HG02852 (cell line): Measurements from ENCODE around the gene DNAH1.
"Not testable (repeated sequence)": the region's sequence is repeated elsewhere in the genome, so short reads cannot be mapped to it uniquely, and the experiment has no call there.

ENCODE experiments used
- ATAC-seq: cut with Tn5 transposase; IDR thresholded peaks from one replicate; pipeline ENCODE4 v1.9.1; 2021; ENCODE audit warnings: mild to moderate bottlenecking, moderate library complexity; ENCODE audit not compliant: unreplicated experiment

The DNAH1 gene

DNA sequence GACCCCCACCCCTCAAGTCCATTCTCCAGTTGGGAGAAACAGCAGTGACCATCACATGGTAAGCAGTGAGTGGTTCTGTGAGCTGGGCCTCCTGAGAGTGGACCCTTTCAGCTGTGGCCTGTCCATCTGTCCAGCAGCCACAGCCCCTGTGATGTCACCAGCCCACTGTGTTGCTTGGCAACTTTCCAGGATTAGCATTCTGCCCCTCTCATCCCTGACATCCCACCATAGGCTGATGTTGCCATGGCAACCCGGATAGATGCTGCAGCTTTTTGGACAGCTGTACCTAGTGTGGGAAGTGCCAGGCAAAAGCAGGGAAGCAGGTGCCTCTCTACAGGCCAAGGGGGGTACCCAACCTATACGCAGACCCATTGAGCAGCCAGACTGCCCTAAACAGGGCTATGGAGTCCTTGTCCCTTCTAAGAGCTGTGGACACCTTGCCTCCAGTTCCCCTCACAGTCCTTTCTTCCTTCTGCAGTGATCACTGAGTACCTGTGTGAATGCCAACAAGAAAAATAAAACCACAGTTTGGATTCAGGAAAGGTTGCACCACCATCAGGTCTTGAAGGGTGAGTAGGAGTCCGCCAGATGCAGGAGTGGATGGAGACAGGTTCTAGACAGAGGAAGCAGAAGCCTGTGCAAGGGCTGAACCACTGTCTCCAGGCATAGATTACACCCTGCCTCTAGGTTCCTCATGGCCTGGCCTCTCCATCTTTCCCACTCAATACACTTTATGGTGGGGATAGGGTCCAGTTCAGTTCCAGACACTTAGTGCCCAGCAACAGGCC, at the start of gene DNAH1:
Gene DNAH1 (plus strand): TSS at position 343 of the 788 bp plus-strand sequence. CDS start 6,124 bp downstream, outside the sequence.
- ATAC-seq = no peak

GRCh38 chr3:52268036-52268435, 48.1 kb upstream of the DNAH1 start:
- ATAC-seq = no peak

GRCh38 chr3:52269776-52270175, 46.3 kb upstream of the DNAH1 start:
- no peak for ATAC-seq

DNA sequence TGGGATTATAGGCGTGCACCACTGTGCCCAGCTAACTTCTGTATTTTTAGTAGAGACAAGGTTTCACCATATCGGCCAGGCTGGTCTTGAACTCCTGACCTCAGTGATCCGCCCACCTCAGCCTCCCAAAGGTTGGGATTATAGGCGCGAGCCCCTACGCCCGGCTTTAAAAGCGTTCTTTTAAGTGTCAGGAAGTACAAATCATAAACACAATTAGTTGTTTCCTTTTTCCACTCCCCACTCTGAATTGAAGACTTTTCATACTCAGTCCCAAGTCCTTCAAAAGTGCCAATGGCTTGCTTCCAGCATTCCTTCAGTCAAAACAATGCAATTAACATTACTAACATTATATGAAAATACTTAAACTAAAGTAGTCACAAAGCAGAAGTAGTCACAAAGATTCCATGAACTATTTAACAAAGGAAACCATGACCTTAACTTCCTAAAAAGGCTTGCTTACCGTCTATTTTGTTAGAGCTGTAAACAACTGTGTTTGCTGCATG, 45.8 kb upstream of the DNAH1 start:
- no peak for ATAC-seq

- not testable (repeated sequence) for ATAC-seq
These were observed 43.9 kb upstream of the DNAH1 start for GRCh38 chr3:52272172-52272571.

DNA sequence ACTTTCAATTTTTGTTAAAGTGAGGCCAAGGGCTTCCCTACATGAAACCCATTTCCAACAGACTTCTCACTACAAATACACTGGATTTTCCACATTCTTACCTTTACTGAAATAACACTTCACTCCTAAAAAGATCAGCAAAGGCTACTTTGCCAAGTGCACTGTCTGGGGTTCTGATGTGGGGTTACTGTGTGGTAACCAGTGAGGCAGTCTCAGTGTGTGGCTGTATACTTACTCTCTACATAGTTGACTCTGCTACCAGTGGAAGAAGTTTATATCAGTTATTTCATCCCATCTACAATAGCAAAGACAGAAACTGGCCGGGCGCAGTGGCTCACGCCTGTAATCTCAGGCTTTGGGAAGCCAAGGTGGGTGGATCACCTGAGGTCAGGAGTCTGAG, 43.3 kb upstream of the DNAH1 start:
- no peak for ATAC-seq

DNA sequence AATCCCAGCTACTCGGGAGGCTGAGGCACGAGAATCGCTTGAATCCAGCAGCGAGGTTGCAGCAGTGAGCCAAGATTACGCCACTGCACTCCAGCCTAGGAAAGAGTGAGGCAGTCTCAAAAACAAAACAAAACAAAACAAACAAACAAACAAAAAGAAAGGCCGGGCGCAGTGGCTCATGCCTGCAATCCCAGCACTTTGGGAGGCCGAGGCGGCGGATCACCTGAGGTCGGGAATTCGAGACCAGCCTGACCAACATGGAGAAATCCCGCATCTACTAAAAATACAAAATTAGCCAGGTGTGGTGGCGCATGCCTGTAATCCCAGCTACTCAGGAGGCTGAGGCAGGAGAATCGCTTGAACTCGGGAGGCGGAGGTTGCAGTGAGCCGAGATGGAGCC, 41.3 kb upstream of the DNAH1 start:
- ATAC-seq = not testable (repeated sequence)

DNA sequence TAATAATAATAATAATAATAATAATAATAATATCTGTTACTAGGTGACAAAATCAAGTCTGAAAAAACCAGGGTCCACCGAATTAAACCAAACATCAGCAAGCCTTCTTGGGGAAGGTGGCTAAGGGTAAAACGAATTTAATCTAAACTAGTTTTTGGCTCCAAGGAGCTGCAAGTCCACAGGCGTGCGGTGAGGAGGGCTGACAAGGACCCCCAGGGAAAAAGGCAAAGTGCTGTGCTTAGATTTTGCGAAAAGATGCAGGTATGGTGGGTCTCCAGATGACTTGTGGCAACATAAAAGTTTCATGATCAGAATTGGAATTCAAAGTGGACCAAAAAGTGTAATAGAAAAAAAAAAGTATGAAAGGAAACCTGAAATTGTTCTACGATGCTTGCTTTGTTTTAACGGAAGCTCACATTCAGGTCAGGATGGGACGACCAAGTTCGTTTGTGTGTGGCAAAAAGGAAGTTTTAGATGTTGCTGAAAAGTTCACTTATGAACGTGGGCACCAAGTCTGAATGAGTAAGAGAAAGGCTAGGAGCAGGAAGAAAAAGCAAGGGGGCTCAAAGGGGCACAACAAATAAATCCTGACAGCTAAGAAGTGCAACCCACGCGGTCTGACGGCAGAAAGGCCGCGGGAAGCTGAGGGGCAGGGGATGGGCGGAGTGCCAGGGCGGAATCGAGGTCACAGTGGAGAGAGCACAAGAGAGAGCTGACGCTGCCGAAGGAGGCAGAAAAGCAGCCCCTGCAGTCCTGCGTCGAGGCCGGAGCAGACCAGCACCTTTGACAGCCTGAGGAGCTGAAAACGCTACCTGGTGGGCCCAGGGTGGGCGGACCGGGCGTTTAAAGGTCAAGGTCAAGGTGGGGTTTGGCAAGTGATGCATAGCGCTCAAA, 38.8 kb upstream of the DNAH1 start:
- no peak for ATAC-seq

DNA sequence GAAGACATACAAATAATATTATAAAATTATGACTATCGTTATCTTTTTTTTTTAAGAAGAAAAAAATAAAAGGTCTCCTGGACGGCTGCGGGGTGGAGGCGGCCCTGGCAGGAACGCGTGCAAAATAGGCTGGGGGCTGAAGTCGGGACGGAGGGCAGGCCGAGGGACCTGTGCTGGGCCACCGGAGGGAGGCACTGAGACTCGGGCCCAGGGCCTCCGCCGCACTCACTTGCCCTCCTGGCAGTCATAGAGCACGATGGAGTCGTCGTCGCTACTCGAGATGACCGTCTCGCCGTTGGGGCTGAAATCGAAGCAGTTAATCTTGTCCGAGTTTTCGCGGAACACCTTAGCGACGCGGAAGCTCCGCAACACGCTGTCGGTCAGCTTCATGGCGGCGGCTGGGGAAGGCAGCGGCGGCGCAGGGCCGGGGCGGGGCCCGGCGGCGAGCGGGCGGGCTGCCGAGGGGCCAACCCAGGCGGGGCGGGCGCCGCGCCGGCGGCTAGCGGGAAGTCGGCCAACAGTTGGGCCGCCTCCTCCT, 38.1 kb upstream of the DNAH1 start:
- ATAC-seq = peak; percentile 58

- ATAC-seq = peak; percentile 86
These were observed 37.5 kb upstream of the DNAH1 start, which contains the start of gene WDR82 for GRCh38 chr3:52278510-52279069. Gene WDR82, minus strand, starts transcription at chr3:52278649. Its CDS starts 288 bp downstream, at chr3:52278361.

- no peak for ATAC-seq
These were observed 36.5 kb upstream of the DNAH1 start for GRCh38 chr3:52279596-52279995.

- no peak for ATAC-seq
These were observed 36.1 kb upstream of the DNAH1 start for GRCh38 chr3:52280050-52280461.

GRCh38 chr3:52281981-52282801, 33.9 kb upstream of the DNAH1 start:
- ATAC-seq = no peak

GRCh38 chr3:52283306-52283705, 32.8 kb upstream of the DNAH1 start:
- ATAC-seq = no peak

DNA sequence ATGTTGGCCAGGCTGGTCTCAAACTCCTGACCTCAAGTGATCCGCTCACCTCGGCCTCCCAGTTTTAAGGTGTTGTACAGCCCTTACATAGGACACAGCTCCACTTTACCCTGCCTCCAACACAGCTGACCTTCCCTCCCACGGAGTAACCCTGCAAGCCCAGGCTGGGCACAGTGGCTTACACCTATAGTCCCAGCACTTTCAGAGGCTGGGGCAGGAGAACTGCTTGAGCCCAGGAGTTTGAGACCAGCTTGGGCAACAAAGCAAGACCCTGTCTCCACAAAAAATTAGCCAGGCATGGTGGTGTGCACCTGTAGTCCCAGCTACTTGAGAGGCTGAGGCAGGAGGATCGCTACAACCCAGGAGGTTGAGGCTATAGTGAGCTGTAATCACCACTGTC, 32.1 kb upstream of the DNAH1 start:
- ATAC-seq = not testable (repeated sequence)

DNA sequence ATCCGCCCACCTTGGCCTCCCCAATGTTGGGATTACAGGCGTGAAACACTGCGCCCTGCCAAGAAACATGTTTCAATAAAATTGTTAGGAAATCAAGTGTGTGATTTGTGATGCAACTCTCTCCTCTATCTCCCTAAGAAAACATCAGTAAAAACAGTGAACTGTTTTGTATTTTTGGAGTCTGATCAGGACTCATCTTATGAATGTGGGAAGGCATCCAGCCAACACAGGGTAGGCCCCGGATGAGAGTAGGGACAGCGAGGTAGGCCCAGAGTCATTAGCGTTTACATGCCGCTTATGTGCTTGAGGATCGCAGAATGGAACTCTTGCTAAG, 29.4 kb upstream of the DNAH1 start:
- ATAC-seq = no peak

DNA sequence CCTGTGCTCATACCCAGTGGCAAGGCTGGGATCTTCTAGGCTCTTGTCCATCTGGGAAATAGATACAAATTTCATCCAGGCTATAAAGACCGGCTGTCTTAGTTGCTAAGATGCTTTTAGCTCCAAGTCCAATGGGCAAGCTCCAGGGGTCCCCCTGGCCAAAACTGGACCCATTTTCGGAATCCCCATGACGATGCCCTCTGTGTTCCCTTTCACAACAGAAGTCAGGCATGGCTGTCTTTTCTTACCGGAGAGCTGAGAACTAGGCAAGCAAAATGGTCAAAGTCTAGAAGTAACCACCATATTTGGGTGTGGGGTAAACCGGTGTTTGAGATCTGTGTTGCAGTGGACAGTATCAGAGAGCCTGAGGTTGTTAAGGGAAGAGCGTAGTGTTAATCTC, 27.4 kb upstream of the DNAH1 start:
- no peak for ATAC-seq

DNA sequence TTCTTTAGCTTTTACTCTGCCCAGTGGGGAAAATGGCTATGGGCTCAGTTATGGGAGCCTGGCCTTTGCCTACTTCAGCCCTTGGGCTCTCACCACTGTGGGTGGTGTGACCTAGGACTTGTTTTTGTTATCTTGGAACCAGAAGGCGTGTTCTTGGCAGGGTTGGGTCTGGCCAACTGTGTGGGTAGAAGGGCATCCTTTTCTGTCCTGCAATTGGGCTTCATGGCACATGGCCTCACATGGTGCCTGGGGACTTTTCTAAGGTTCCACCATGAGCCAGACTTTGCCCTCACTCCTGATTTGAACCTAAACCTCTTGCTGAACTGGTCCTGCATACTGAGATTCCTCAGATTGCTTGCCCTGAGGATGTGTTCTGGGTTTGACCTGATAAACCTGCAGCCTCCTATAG, 26.8 kb upstream of the DNAH1 start:
- ATAC-seq = no peak

- no peak for ATAC-seq
These were observed 26.1 kb upstream of the DNAH1 start for GRCh38 chr3:52289747-52290595.
